SU-DHL-6 (cell line): Measurements from ENCODE around the gene LTK.

Experiments used
- EZH2phosphoT487 ChIP-seq: fragments of 200-600 bp; sonication (generic), shearing (Covaris generic); conservative IDR thresholded peaks from 2 replicates; pipeline ENCODE4 v1.6.1; 2018; ENCODE audit warnings: mild to moderate bottlenecking, antibody characterized with exemption, low read length, moderate library complexity, mixed read lengths
- TF ChIP-seq, protein P1 (sequence below): fragments of 200-600 bp; sonication (generic); IDR thresholded peaks from one replicate; pipeline ENCODE4 v1.5.1; 2017; ENCODE audit warnings: antibody characterized with exemption, mild to moderate bottlenecking, low read length, moderate library complexity; ENCODE audit not compliant: insufficient read depth, poor library complexity, severe bottlenecking

GRCh38 chr15:41494190-41494921 lies 19.3 kb downstream of the LTK start:
- TF ChIP-seq, protein P1, sequence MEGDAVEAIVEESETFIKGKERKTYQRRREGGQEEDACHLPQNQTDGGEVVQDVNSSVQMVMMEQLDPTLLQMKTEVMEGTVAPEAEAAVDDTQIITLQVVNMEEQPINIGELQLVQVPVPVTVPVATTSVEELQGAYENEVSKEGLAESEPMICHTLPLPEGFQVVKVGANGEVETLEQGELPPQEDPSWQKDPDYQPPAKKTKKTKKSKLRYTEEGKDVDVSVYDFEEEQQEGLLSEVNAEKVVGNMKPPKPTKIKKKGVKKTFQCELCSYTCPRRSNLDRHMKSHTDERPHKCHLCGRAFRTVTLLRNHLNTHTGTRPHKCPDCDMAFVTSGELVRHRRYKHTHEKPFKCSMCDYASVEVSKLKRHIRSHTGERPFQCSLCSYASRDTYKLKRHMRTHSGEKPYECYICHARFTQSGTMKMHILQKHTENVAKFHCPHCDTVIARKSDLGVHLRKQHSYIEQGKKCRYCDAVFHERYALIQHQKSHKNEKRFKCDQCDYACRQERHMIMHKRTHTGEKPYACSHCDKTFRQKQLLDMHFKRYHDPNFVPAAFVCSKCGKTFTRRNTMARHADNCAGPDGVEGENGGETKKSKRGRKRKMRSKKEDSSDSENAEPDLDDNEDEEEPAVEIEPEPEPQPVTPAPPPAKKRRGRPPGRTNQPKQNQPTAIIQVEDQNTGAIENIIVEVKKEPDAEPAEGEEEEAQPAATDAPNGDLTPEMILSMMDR: no peak
- TF ChIP-seq EZH2phosphoT487: no peak
